Measurements from ENCODE around the gene OR4D11. TPM values are rescaled to one million over a fixed set of nuclear protein-coding genes. Genes with fewer than 3 reads are reported as not detected.
A peak's percentile ranks its signal among the peaks of the same experiment; 100 is the strongest.
"Not testable (repeated sequence)": the region's sequence is repeated elsewhere in the genome, so short reads cannot be mapped to it uniquely, and the experiment has no call there.

Gene OR4D11
- total and polyA plus RNA-seq, 4 experiments from 2014 or later, result not detected

DNA sequence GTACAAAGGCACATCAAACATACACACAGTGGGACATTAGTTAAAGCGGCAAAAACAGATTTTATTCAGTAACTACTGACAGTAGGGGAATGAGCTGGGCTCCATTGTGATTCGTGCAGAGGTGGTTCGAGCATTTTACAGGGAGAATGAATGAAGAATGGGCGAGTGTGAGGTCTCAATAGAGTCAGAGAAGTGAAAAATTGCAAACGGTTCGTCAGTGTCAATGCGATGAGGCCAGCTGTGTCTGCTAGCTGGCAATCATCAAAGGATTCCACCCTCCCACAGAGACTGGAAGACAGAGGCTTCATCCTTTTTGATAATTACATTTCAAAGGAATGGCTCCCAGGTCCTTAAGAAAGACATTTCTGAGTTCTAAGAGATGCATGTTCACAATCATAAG, 25.3 kb downstream of the OR4D11 start:
- Histone ChIP-seq H3K27ac (ENCODE audit: low read depth, low read length) (no peak overlapping the region), H3K9me3 (ENCODE audit: control insufficient read depth in 1 of 2, low read length in 2 of 2) (no peaks in the 10 kb centered on the region), H3K27me3 (ENCODE audit: insufficient read depth, low read length) (no peaks in the 10 kb centered on the region), H3K36me3 (ENCODE audit: insufficient read depth, low read length) (no peaks in the 10 kb centered on the region), H3K4me1 (ENCODE audit: insufficient read depth, low read length) (no peaks in the 10 kb centered on the region), H3K4me3 (ENCODE audit: low read length in 2 of 2) (no peak overlapping the region)
- DNase-seq, result no peak
- Mint-ChIP-seq H3K4me1 (no peaks in the 10 kb centered on the region), H3K36me3 (no peaks in the 10 kb centered on the region), H3K9me3 (no peaks in the 10 kb centered on the region), H3K27ac (no peak overlapping the region), H3K27me3 (peaks cover 4 to 11% of the 10 kb centered on the region in 2 donors), H3K4me3 (no peak overlapping the region)
- intact Hi-C loops (cut with micrococcal nuclease), result no loop called here
- CTCF ChIA-PET (ENCODE audit: partially characterized antibody), result interaction anchor here (1.5 kb wide), 1 partner anchor 9 kb away, joined by 7 read pairs; no protein-coding TSS in a partner anchor
- POLR2A ChIA-PET (ENCODE audit: partially characterized antibody), result no interaction called here

DNA sequence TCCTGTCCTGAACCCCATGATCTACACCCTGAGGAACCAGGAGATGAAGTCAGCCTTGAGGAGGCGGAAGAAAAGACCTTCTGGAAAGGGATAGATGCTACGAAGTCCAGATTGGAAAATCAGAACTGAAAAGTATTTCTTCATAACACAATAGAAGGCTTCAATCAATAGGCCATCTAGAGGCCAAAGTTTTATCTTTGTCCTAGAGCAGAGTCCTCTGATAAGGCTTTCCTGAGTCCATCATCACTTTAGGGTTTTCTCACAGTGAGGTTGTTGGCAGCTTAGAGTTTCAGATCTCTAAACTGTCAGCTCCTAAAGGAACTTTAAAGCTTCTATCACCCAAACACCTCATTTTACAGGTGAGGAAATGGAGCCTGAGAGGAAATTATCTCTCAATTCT, 29.2 kb downstream of the OR4D11 start:
- Mint-ChIP-seq H3K27me3 (peaks cover 4 to 5% of the 10 kb centered on the region in 2 donors), H3K4me1 (peaks cover 1 to 8% (median 4%) of the 10 kb centered on the region in 4 donors), H3K27ac (no peak overlapping the region), H3K4me3 (no peak overlapping the region), H3K36me3 (no peaks in the 10 kb centered on the region), H3K9me3 (no peaks in the 10 kb centered on the region)
- Histone ChIP-seq H3K4me1 (ENCODE audit: insufficient read depth, low read length) (peaks cover 11% of the 10 kb centered on the region), H3K4me3 (ENCODE audit: low read length in 2 of 2) (no peak overlapping the region), H3K36me3 (ENCODE audit: insufficient read depth, low read length) (no peaks in the 10 kb centered on the region), H3K9me3 (ENCODE audit: control insufficient read depth in 1 of 2, low read length in 2 of 2) (no peaks in the 10 kb centered on the region), H3K27me3 (ENCODE audit: insufficient read depth, low read length) (no peaks in the 10 kb centered on the region), H3K27ac (ENCODE audit: low read depth, low read length) (no peak overlapping the region)
- ChIA-PET CTCF (ENCODE audit: partially characterized antibody) (no interaction called here), POLR2A (ENCODE audit: partially characterized antibody) (no interaction called here)
- no peak for DNase-seq
- intact Hi-C loops (cut with micrococcal nuclease), result no loop called here

DNA sequence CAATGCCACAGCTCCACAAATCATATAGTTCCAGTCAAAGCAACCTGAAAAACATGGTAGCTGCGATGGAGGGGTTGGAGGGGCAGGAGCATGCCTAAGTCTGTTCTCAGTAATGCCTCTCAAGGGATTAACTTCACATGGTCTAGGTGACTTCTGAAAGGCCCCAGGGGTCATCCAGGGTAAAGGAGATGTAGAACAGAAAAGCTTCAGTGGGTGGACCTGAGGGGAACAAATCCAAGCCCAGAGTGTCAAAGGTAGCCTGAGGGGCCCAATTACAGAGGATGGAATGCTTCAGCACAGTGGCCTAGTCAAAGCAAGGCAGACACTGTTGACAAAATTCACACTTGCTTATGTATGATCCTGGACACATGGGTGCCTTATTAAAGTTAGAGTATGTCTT, 31.3 kb downstream of the OR4D11 start:
- H3K27ac Mint-ChIP-seq, result peak overlapping the region in 1 of 7 donors; percentile 60
- ChIA-PET CTCF (ENCODE audit: partially characterized antibody) (interaction anchor here (0.6 to 0.7 kb wide), 2 partner anchors 25 to 146 kb away, joined by 3 to 4 read pairs; no protein-coding TSS in a partner anchor), POLR2A (ENCODE audit: partially characterized antibody) (no interaction called here)
- no peak overlapping the region for H3K27ac ChIP-seq (ENCODE audit: low read depth, low read length)
- H3K9me3 ChIP-seq (ENCODE audit: control insufficient read depth in 1 of 2, low read length in 2 of 2), result no peaks in the 10 kb centered on the region
- H3K4me1 Mint-ChIP-seq, result peaks cover 4 to 14% (median 8%) of the 10 kb centered on the region in 4 donors
- no peaks in the 10 kb centered on the region for H3K36me3 ChIP-seq (ENCODE audit: insufficient read depth, low read length)
- H3K27me3 Mint-ChIP-seq, result peaks cover 4 to 5% of the 10 kb centered on the region in 2 donors
- intact Hi-C loops (cut with micrococcal nuclease), result no loop called here
- no peaks in the 10 kb centered on the region for H3K27me3 ChIP-seq (ENCODE audit: insufficient read depth, low read length)
- no peak overlapping the region for H3K4me3 ChIP-seq (ENCODE audit: low read length in 2 of 2)
- H3K9me3 Mint-ChIP-seq, result no peaks in the 10 kb centered on the region
- H3K4me3 Mint-ChIP-seq, result no peak overlapping the region
- no peaks in the 10 kb centered on the region for H3K36me3 Mint-ChIP-seq
- no peak for DNase-seq
- peaks cover 11% of the 10 kb centered on the region for H3K4me1 ChIP-seq (ENCODE audit: insufficient read depth, low read length)

DNA sequence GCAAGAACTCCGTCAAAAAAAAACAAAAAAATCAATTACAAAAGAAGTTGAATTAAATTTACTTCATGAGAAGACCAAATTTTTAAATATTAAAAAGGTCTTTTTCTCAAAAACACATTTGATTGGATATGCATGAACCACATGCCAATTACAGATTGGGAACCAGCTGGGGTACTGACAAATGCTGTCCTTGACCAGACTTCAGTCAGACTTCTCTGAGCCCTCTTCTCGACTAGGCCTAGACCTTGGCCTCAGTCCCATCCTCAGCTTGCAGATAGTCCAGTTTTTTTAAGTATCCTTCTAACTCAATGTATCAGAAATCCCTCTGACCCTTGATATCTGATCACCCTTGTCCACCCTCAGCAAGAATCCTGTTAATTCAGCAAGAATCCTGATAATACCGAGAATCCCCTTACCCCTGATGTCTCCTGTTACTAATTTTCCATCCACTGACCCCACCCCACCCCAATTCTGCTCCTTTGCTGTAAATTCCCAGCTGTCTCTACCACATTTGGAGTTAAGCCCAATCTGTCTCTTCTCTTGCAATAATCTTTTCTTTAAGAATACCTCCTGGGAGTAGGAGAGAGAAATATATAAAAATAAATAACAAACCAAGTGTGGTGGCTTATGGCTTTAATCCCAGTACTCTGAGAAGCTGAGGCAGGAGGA, 38.9 kb downstream of the OR4D11 start:
- H3K27me3 Mint-ChIP-seq, result no peaks in the 10 kb centered on the region
- intact Hi-C loops (cut with micrococcal nuclease), result no loop called here
- Histone ChIP-seq H3K27ac (ENCODE audit: low read depth, low read length) (no peak overlapping the region), H3K36me3 (ENCODE audit: insufficient read depth, low read length) (no peaks in the 10 kb centered on the region), H3K9me3 (ENCODE audit: control insufficient read depth in 1 of 2, low read length in 2 of 2) (no peaks in the 10 kb centered on the region), H3K27me3 (ENCODE audit: insufficient read depth, low read length) (no peaks in the 10 kb centered on the region), H3K4me3 (ENCODE audit: low read length in 2 of 2) (no peak overlapping the region), H3K4me1 (ENCODE audit: insufficient read depth, low read length) (peaks cover 4% of the 10 kb centered on the region)
- no peak overlapping the region for H3K27ac Mint-ChIP-seq
- H3K36me3 Mint-ChIP-seq, result no peaks in the 10 kb centered on the region
- DNase-seq, result no peak
- H3K9me3 Mint-ChIP-seq, result peaks cover 0 to 2% (median 0%) of the 10 kb centered on the region in 8 donors
- ChIA-PET POLR2A (ENCODE audit: partially characterized antibody) (interaction anchor here (0.7 to 1.7 kb wide), 3 partner anchors 12 to 74 kb away, joined by 3 to 4 read pairs (median 3); partner anchors contain the start of gene OSBP), CTCF (ENCODE audit: partially characterized antibody) (interaction anchor here (0.6 kb wide), 1 partner anchor 58 kb away, joined by 3 read pairs; no protein-coding TSS in a partner anchor)
- no peak overlapping the region for H3K4me3 Mint-ChIP-seq
- peaks cover 4 to 9% (median 5%) of the 10 kb centered on the region in 4 donors for H3K4me1 Mint-ChIP-seq

DNA sequence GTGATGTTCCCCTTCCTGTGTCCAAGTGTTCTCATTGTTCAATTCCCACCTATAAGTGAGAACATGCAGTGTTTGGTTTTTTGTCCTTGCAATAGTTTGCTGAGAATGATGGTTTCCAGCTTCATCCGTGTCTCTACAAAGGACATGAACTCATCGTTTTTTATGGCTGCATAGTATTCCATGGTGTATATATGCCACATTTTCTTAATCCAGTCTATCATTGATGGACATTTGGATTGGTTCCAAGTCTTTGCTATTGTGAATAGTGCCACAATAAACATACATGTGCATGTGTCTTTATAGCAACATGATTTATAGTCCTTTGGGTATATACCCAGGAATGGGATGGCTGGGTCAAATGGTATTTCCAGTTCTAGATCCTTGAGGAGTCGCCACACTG, 40.3 kb downstream of the OR4D11 start:
- DNase-seq; POLR2A ChIA-PET (ENCODE audit: partially characterized antibody); H3K4me1 ChIP-seq (ENCODE audit: insufficient read depth, low read length); CTCF ChIA-PET (ENCODE audit: partially characterized antibody); H3K27me3 ChIP-seq (ENCODE audit: insufficient read depth, low read length); H3K27ac Mint-ChIP-seq; H3K27ac ChIP-seq (ENCODE audit: low read depth, low read length); H3K36me3 Mint-ChIP-seq; H3K9me3 Mint-ChIP-seq; H3K27me3 Mint-ChIP-seq; H3K36me3 ChIP-seq (ENCODE audit: insufficient read depth, low read length); H3K4me1 Mint-ChIP-seq; intact Hi-C loops (cut with micrococcal nuclease); H3K4me3 ChIP-seq (ENCODE audit: low read length in 2 of 2); H3K9me3 ChIP-seq (ENCODE audit: control insufficient read depth in 1 of 2, low read length in 2 of 2); H3K4me3 Mint-ChIP-seq: not testable (repeated sequence)

DNA sequence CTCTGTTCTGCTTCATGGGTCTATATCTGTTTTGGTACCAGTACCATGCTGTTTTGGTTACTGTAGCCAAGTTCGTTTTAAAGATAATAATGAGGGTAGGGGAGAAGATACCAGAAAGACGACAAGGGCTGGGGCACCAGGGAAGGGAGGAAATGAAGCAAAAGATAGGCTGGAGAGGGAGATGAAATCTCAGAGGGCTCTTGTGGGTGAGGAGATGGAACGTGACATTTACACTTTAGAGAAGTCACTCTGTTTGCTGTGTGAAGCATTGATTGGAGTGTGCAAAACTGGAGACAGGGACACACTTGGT, 41.4 kb downstream of the OR4D11 start:
- H3K27ac Mint-ChIP-seq, result peak overlapping the region in 2 of 7 donors; percentile 10 to 11

DNA sequence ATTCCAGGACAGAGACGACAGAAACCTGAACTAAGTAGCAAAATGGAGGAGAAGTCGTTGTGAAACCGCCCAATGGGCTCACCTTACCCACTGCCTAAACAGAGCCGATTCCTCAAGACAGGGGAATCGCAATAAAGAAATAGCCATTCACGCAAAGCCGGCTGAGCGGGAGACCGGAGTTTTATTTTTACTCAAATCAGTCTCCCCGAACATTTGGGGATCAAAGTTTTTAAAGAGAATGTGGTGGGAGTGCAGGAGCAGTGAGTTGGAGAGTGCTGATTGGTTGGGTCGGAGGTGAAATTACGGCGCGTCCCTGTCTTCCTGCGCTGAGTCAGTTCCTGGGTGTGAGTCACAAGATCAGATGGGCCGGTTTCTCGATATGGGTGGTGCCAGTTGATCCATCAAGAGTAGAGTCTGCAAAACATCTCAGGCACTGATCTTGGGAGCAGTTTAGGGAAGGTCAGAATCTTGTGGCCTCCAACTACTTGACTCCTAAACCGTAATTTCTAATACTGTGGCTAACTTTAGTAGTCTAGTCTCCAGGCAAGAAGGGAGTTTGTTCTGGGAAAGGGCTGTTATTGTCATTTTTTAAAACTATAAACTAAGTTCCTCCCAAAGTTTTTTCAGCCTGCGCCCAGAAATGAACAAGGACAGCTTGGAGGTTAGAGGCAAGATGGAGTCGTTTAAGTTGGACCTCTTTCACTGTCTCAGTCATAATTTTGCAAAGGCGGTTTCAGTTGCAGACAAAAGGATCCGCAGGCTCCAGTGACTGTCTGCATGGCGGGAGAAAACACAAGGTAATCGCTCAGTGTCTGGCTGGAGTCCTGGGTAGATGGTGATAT, 42.0 kb downstream of the OR4D11 start:
- no peak overlapping the region for H3K27ac ChIP-seq (ENCODE audit: low read depth, low read length)
- H3K36me3 Mint-ChIP-seq, result peaks cover 0 to 3% of the 10 kb centered on the region in 2 donors
- peaks cover 5 to 15% (median 7%) of the 10 kb centered on the region in 4 donors for H3K4me1 Mint-ChIP-seq
- H3K4me3 Mint-ChIP-seq, result peak overlapping the region in 5 of 8 donors; percentile 7 to 47 (median 24)
- H3K27me3 ChIP-seq (ENCODE audit: insufficient read depth, low read length), result no peaks in the 10 kb centered on the region
- no peaks in the 10 kb centered on the region for H3K36me3 ChIP-seq (ENCODE audit: insufficient read depth, low read length)
- peaks cover 5% of the 10 kb centered on the region for H3K4me1 ChIP-seq (ENCODE audit: insufficient read depth, low read length)
- no peak overlapping the region for H3K4me3 ChIP-seq (ENCODE audit: low read length in 2 of 2)
- no peaks in the 10 kb centered on the region for H3K9me3 ChIP-seq (ENCODE audit: control insufficient read depth in 1 of 2, low read length in 2 of 2)
- CTCF ChIA-PET (ENCODE audit: partially characterized antibody), result no interaction called here
- POLR2A ChIA-PET (ENCODE audit: partially characterized antibody), result no interaction called here
- peaks cover 0 to under 1% of the 10 kb centered on the region in 2 donors for H3K27me3 Mint-ChIP-seq
- peaks cover 0 to 4% (median 0%) of the 10 kb centered on the region in 8 donors for H3K9me3 Mint-ChIP-seq
- intact Hi-C loops (cut with micrococcal nuclease), result no loop called here
- H3K27ac Mint-ChIP-seq, result no peak overlapping the region
- DNase-seq, result no peak

More for the DNA sequence above, 41.4 kb downstream of the OR4D11 start:
- no peak overlapping the region for H3K27ac ChIP-seq (ENCODE audit: low read depth, low read length)
- H3K4me3 ChIP-seq (ENCODE audit: low read length in 2 of 2), result no peak overlapping the region
- H3K4me1 Mint-ChIP-seq, result peaks cover 5 to 11% (median 5%) of the 10 kb centered on the region in 4 donors
- no peaks in the 10 kb centered on the region for H3K9me3 ChIP-seq (ENCODE audit: control insufficient read depth in 1 of 2, low read length in 2 of 2)
- POLR2A ChIA-PET (ENCODE audit: partially characterized antibody), result no interaction called here
- H3K36me3 ChIP-seq (ENCODE audit: insufficient read depth, low read length), result no peaks in the 10 kb centered on the region
- H3K4me1 ChIP-seq (ENCODE audit: insufficient read depth, low read length), result peaks cover 5% of the 10 kb centered on the region
- no peaks in the 10 kb centered on the region for H3K27me3 ChIP-seq (ENCODE audit: insufficient read depth, low read length)
- no peak for DNase-seq
- intact Hi-C loops (cut with micrococcal nuclease), result no loop called here
- no peaks in the 10 kb centered on the region for H3K36me3 Mint-ChIP-seq
- H3K9me3 Mint-ChIP-seq, result peaks cover 0 to 2% (median 0%) of the 10 kb centered on the region in 8 donors
- peak overlapping the region in 3 of 8 donors; percentile 7 to 24 (median 13) for H3K4me3 Mint-ChIP-seq
- CTCF ChIA-PET (ENCODE audit: partially characterized antibody), result no interaction called here
- H3K27me3 Mint-ChIP-seq, result no peaks in the 10 kb centered on the region
